K562 (cell line): ENCODE results near the gene DSPP. TPM values are rescaled to one million over a fixed set of nuclear protein-coding genes. Genes with fewer than 3 reads are reported as not detected.

Experiments
- ATAC-seq: fragments of 200-7000 bp; cut with Tn5 transposase; 3 replicates; pipeline ENCODE4 v1.9.1; 2020; ENCODE audit warnings: moderate library complexity
- BruUV-seq: library from RNA; stranded (reverse); fragments of 400-500 nt; replicated peaks from 2 replicates; lab custom pipeline; 2021; lab: Mats Ljungman, UMichigan
- CTCF ChIA-PET: fragments of 300-600 bp; formaldehyde crosslinking; extraction: SDS; loops from one replicate; lab custom pipeline; 2021; ENCODE audit warnings: low intra/inter-chr PET ratio; lab: Yijun Ruan, JAX
- POLR2A ChIA-PET: fragments of 300-600, 350-650 bp; sonication (Branson Sonifier 250); formaldehyde crosslinking; extraction: SDS; loops from one replicate; lab custom pipeline; 2021; ENCODE audit warnings: antibody characterized with exemption, inconsistent platforms; lab: Yijun Ruan, JAX
- DNase-seq, 4 experiments: peaks; one replicate each; pipeline versions ENCODE4 v3.0.0 to v3.0.0-alpha.2; 2011 to 2018; ENCODE audit warnings: low spot score in 3 of 4, mixed read lengths in 3 of 4; ENCODE audit errors: extremely low read depth in 1 of 4
- FAIRE-seq: peaks from 2 replicates; lab custom pipeline; 2011; peaks lifted over from hg19 to GRCh38; lab: Jason Lieb, UNC
- H2AFZ ChIP-seq: 2 replicates; pipeline ENCODE4 v1.6.0; 2011; ENCODE audit warnings: low read depth, low read length, control low read depth, inconsistent platforms
- H3K27ac ChIP-seq: fragments of 200-600 bp; 3 replicates; pipeline ENCODE4 v1.8.0; 2011; ENCODE audit warnings: low read depth, mild to moderate bottlenecking, control low read depth, inconsistent platforms, low read length, moderate library complexity, mixed read lengths; ENCODE audit errors: extremely low read depth
- H3K27me3 ChIP-seq, 2 experiments: fragments of 300-600 bp in 1 of 2; 2 replicates in 1 of 2; 3 replicates in 1 of 2; pipeline versions ENCODE4 v1.6.0 to v1.8.0; 2011; ENCODE audit warnings: inconsistent platforms in 2 of 2, low read length in 2 of 2, mild to moderate bottlenecking in 1 of 2, mixed read lengths in 1 of 2, moderate library complexity in 1 of 2; ENCODE audit not compliant: control insufficient read depth in 2 of 2, insufficient read depth in 2 of 2
- H3K36me3 ChIP-seq: fragments of 300-600 bp; 3 replicates; pipeline ENCODE4 v1.8.0; 2011; ENCODE audit warnings: mild to moderate bottlenecking, low read length, inconsistent platforms; ENCODE audit not compliant: control insufficient read depth, insufficient read depth
- H3K4me1 ChIP-seq, 2 experiments: fragments of 200-600 bp in 1 of 2; replicated peaks in 1 of 2; 2 replicates in 1 of 2; 3 replicates in 1 of 2; pipeline versions ENCODE4 v1.5.1 to v1.8.0; 2011; ENCODE audit warnings: inconsistent platforms in 2 of 2, low read length in 2 of 2, mild to moderate bottlenecking in 1 of 2, mixed read lengths in 1 of 2, moderate library complexity in 1 of 2; ENCODE audit not compliant: control insufficient read depth in 2 of 2, insufficient read depth in 2 of 2
- H3K4me2 ChIP-seq: 2 replicates; pipeline ENCODE4 v1.6.1; 2011; ENCODE audit warnings: low read length, control low read depth, inconsistent platforms, mixed read lengths; ENCODE audit not compliant: insufficient read depth
- H3K4me3 ChIP-seq: fragments of 200-600 bp; sonication (generic), shearing (Covaris generic); 2 replicates; pipeline ENCODE4 v1.5.1; 2016; ENCODE audit warnings: control low read depth, inconsistent platforms
- H3K79me2 ChIP-seq: fragments of 200-600 bp; 3 replicates; pipeline ENCODE4 v1.8.0; 2011; ENCODE audit warnings: low read length, inconsistent platforms; ENCODE audit not compliant: control insufficient read depth, insufficient read depth
- H3K9ac ChIP-seq, 2 experiments: 2 replicates each; pipeline versions ENCODE4 v1.6.0 to v1.6.1; 2011; ENCODE audit warnings: low read depth in 2 of 2, low read length in 2 of 2, control low read depth in 1 of 2, inconsistent platforms in 1 of 2, mild to moderate bottlenecking in 1 of 2, mixed read lengths in 1 of 2; ENCODE audit not compliant: insufficient read depth in 1 of 2
- H3K9me1 ChIP-seq: one replicate; pipeline ENCODE4 v1.6.0; 2011; ENCODE audit warnings: inconsistent platforms, mild to moderate bottlenecking, low read length, moderate library complexity; ENCODE audit not compliant: control insufficient read depth, insufficient read depth
- H3K9me3 ChIP-seq: replicated peaks from 2 replicates; pipeline ENCODE4 v1.5.1; 2011; ENCODE audit warnings: low read depth, low read length, inconsistent platforms; ENCODE audit not compliant: control insufficient read depth, insufficient read depth
- H4K20me1 ChIP-seq: replicated peaks from 2 replicates; pipeline ENCODE4 v1.6.1; 2011; ENCODE audit warnings: low read length, inconsistent platforms, mixed read lengths; ENCODE audit not compliant: control insufficient read depth, insufficient read depth
- DIDO1 ChIP-seq: fragments of 450-650 bp; IDR thresholded peaks from 2 replicates; pipeline ENCODE4 v1.6.1; 2016; ENCODE audit warnings: low read depth, missing biosample characterization, missing genetic modification characterization
- PHTF2 ChIP-seq: fragments of 250-450 bp; sonication (Bioruptor Pico); IDR thresholded peaks from 2 replicates; pipeline ENCODE4 v1.5.0; 2021; ENCODE audit warnings: mild to moderate bottlenecking
- RBM15 ChIP-seq: fragments of 200-400 bp; formaldehyde crosslinking; IDR thresholded peaks from 2 replicates; pipeline ENCODE4 v1.6.1; 2018; ENCODE audit warnings: mild to moderate bottlenecking, low read length, moderate library complexity; ENCODE audit not compliant: insufficient read depth
- RNF2 ChIP-seq: sonication (generic); IDR thresholded peaks from 2 replicates; pipeline ENCODE4 v1.6.1; 2016
- SRSF3 ChIP-seq: fragments of 200-400 bp; formaldehyde crosslinking; IDR thresholded peaks from 2 replicates; pipeline ENCODE4 v1.6.1; 2016; ENCODE audit warnings: mild to moderate bottlenecking, low read length, moderate library complexity; ENCODE audit not compliant: insufficient read depth
- ZFPM2 ChIP-seq: fragments of 250-450 bp; sonication (Bioruptor Pico); IDR thresholded peaks from 2 replicates; pipeline ENCODE4 v1.5.1; 2022; ENCODE audit warnings: mild to moderate bottlenecking
- ZNF143 ChIP-seq: sonication (generic); formaldehyde crosslinking; IDR thresholded peaks from 2 replicates; pipeline ENCODE4 v1.9.0; 2022; ENCODE audit warnings: mild to moderate bottlenecking, missing genetic modification reagents
- ZNF785 ChIP-seq: fragments of 250-450 bp; sonication (Bioruptor Pico); IDR thresholded peaks from 2 replicates; pipeline ENCODE4 v1.4.0; 2020; ENCODE audit warnings: mild to moderate bottlenecking
- WGBS: fragments of 100-300 bp; shearing (Covaris generic); methylation state at CpG from one replicate; pipeline ENCODE4 v1.1.6; 2016; ENCODE audit warnings: low coverage, mixed read lengths; ENCODE audit not compliant: insufficient coverage; ENCODE audit errors: missing lambda C conversion rate; 5-methylcytosine and 5-hydroxymethylcytosine counted together
- in situ Hi-C: fragments of 300-500 bp; cut with MboI; formaldehyde crosslinking; loops from 4 replicates; pipeline ENCODE4 v1.15.0; 2018; ENCODE audit warnings: inconsistent platforms, mixed read lengths
- intact Hi-C: fragments of 100-400 bp; cut with micrococcal nuclease; formaldehyde crosslinking; loops from 2 replicates; pipeline ENCODE4 v1.14.2; 2022
- polyA plus RNA-seq, 8 experiments: library from polyadenylated mRNA; depleted of rRNA in 4 of 8; stranded (reverse) in 5 of 8; unstranded in 3 of 8; fragments of >200 nt; fragmentation: Nextera tagmentation in 2 of 8; fragmentation: Illumina TruSeq in 1 of 8; extraction: Ambion mirVana in 2 of 8; extraction: Trizol in 1 of 8; gene quantifications; 2 replicates each; pipeline versions ENCODE4 v1.2.1 to v1.2.3, GENCODE V29; 2011 to 2014; ENCODE audit warnings: inconsistent platforms in 1 of 8, missing spikeins in 1 of 8
- total RNA-seq, 7 experiments: library from RNA; depleted of rRNA in 6 of 7; stranded (reverse); fragments of >200 nt in 6 of 7; fragmentation: Illumina TruSeq in 2 of 7; extraction: Trizol in 2 of 7; gene quantifications; 2 replicates each; pipeline versions ENCODE4 v1.2.1 to v1.2.3, GENCODE V29; 2011 to 2021; ENCODE audit warnings: low replicate concordance in 1 of 7
- TF ChIP-seq, protein P1 (sequence below): fragments of 250-450 bp; sonication (Bioruptor Pico); IDR thresholded peaks from 2 replicates; pipeline ENCODE4 v1.5.0; 2021; ENCODE audit warnings: mild to moderate bottlenecking, moderate library complexity
- TF ChIP-seq, protein P2 (sequence below): IDR thresholded peaks from 2 replicates; pipeline ENCODE4 v1.6.1; 2011; ENCODE audit warnings: borderline replicate concordance, low read depth, mild to moderate bottlenecking, moderate library complexity, low read length; ENCODE audit not compliant: insufficient read depth, poor library complexity, severe bottlenecking

DSPP gene
- total and polyA plus RNA-seq, 9 of the 15 experiments (the other 6 are each of a cell fraction or from before 2014, with no cell fraction given), result not detected

DNA sequence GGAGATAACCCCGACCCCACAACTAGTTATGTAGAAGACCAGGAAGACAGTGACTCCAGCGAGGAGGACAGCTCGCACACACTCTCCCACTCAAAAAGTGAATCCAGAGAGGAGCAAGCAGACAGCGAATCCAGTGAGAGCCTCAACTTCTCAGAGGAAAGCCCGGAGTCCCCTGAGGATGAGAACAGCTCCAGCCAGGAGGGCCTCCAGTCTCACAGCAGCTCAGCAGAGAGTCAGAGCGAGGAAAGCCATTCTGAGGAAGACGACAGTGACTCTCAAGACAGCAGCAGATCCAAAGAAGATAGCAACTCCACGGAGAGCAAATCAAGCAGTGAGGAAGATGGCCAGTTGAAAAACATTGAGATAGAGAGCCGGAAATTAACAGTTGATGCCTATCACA lies 54.5 kb downstream of the DSPP start:
- no peaks in the 10 kb centered on the region for H3K79me2 ChIP-seq
- in situ Hi-C loops, result no loop called here
- no TSS peak for BruUV-seq
- H3K9me1 ChIP-seq, result no peaks in the 10 kb centered on the region
- intact Hi-C loops, result no loop called here
- H4K20me1 ChIP-seq, result no peaks in the 10 kb centered on the region
- no peaks in the 10 kb centered on the region for H3K36me3 ChIP-seq
- ChIA-PET POLR2A (interaction anchor here (0.9 kb wide), 1 partner anchor 176 kb away, joined by 5 read pairs; no protein-coding TSS in a partner anchor), CTCF (no interaction called here)
- ATAC-seq (no peak), FAIRE-seq (no peak), DNase-seq (no peak)
- peaks cover 0 to 12% of the 10 kb centered on the region in 2 experiments; a peak in 2 of 5 replicates for H3K27me3 ChIP-seq
- H3K4me2 ChIP-seq, result no peak overlapping the region
- WGBS, result 0% methylated on average over 9 of the region's 9 CpGs
- H3K4me1 ChIP-seq, result no peaks in the 10 kb centered on the region
- H3K4me3 ChIP-seq, result no peak overlapping the region
- no peaks in the 10 kb centered on the region for H3K9me3 ChIP-seq
- no peak overlapping the region for H3K27ac ChIP-seq
- H2AFZ ChIP-seq, result no peak overlapping the region
- no peak overlapping the region for H3K9ac ChIP-seq
- no peak for TF ChIP-seq ZFPM2 (CRISPR knock-in tag)
- TF ChIP-seq ZNF143 (CRISPR knock-in tag), result no peak
- TF ChIP-seq, protein P1, sequence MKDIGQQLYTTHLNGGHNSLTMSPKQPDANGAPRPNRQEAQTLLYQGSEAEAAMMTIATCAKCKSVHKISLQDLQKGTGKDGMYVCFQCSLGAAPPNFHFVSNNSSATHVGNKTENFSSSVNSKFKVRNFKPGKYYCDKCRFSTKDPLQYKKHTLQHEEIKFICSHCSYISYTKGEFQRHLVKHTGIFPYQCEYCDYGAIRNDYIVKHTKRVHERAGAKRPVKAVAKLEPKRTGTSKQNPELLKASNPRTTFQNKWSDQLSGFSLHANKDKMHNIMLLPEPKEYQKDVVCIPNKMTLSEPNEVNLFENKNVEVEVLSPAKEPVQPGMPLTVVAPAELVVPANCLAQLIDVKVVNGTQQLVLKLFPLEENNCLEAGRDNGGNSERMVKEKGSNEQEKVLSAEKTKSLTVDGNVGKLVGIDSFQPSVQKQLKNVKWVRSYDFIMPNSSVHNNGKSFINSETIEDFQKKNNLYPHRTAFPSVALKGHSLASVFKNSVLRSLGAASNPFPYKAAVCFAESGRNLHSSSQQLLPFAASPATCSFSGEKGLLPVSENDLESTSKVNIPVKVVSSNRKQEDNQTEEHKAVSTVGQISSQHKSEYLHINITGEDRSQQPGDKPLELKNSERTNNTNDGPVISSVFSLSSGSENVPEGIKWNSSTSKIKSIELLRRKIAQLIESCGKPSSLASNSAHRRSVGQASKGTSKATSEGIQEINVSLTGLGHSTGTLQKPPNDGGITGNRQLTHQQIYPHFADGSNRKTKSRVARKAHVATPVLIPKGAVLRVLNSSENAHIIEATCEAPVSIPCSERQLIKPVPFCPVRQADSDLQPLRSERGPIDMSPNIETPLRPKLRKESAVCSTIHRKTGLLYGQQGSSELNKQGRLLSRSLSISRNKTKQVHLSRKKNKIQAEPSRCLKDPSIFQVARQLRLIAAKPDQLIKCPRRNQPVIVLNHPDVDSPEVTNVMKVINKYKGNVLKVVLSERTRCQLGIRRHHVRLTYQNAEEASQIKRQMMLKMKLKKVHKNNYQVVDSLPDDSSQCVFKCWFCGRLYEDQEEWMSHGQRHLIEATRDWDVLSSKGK, result no peak
- TF ChIP-seq RNF2, result no peak
- no peak for TF ChIP-seq ZNF785 (CRISPR knock-in tag)
- TF ChIP-seq, protein P2, sequence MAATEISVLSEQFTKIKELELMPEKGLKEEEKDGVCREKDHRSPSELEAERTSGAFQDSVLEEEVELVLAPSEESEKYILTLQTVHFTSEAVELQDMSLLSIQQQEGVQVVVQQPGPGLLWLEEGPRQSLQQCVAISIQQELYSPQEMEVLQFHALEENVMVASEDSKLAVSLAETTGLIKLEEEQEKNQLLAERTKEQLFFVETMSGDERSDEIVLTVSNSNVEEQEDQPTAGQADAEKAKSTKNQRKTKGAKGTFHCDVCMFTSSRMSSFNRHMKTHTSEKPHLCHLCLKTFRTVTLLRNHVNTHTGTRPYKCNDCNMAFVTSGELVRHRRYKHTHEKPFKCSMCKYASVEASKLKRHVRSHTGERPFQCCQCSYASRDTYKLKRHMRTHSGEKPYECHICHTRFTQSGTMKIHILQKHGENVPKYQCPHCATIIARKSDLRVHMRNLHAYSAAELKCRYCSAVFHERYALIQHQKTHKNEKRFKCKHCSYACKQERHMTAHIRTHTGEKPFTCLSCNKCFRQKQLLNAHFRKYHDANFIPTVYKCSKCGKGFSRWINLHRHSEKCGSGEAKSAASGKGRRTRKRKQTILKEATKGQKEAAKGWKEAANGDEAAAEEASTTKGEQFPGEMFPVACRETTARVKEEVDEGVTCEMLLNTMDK, result no peak
- TF ChIP-seq PHTF2 (CRISPR knock-in tag), result no peak
- TF ChIP-seq SRSF3, result no peak
- TF ChIP-seq RBM15, result no peak
- TF ChIP-seq DIDO1, result no peak
